NCI-H2227 treated with DMSO at 0.1 percent for 48 hours (cell line): Measurements from ENCODE around the gene AP4M1.
"Not testable (repeated sequence)": the region's sequence is repeated elsewhere in the genome, so short reads cannot be mapped to it uniquely, and the experiment has no call there.

Experiments used
- DNase-seq: peaks from one replicate; lab custom pipeline; 2025; lab: John Stamatoyannopoulos, UW

Gene AP4M1

DNA sequence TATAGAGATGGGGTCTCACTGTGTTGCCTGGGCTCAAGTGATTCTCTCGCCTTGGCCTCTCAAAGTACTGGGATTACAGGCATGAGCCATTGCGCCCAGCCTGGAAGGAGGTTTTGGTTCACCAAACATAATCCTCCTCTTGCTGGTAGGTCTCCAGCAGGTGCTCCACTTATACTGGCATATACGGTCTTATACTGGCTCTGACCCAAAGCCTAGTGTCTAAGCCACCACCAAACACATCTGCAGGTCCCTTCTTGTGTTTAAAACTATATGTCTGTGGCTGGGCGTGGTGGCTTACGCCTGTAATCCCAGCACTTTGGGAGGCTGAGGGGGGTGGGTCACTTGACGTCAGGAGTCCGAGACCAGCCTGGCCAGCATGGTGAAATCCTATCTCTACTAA, 30.7 kb downstream of the AP4M1 start:
- no peak for DNase-seq

DNA sequence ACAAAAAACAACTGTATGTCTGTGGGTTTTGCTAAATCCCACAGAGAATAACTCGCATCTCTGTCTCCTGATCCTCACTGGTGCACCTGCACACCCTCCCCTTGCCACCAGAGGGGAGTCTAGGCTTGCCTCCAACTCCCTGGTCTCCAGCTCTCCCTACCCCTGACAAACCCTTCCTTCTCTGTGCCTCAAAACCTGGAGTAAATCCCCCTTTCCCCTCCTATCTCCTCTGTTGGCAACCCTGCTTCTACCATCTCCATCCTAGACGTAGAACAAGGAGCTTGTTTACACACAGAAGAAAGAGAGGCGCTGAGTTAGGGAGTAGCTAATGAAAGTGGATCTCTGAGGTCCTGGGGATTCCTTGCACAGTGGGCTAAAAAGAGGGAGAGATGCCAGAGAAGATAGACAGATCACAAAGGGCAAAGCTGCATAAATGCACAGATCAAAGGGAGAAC, 31.3 kb downstream of the AP4M1 start:
- peak; percentile 63 for DNase-seq

DNA sequence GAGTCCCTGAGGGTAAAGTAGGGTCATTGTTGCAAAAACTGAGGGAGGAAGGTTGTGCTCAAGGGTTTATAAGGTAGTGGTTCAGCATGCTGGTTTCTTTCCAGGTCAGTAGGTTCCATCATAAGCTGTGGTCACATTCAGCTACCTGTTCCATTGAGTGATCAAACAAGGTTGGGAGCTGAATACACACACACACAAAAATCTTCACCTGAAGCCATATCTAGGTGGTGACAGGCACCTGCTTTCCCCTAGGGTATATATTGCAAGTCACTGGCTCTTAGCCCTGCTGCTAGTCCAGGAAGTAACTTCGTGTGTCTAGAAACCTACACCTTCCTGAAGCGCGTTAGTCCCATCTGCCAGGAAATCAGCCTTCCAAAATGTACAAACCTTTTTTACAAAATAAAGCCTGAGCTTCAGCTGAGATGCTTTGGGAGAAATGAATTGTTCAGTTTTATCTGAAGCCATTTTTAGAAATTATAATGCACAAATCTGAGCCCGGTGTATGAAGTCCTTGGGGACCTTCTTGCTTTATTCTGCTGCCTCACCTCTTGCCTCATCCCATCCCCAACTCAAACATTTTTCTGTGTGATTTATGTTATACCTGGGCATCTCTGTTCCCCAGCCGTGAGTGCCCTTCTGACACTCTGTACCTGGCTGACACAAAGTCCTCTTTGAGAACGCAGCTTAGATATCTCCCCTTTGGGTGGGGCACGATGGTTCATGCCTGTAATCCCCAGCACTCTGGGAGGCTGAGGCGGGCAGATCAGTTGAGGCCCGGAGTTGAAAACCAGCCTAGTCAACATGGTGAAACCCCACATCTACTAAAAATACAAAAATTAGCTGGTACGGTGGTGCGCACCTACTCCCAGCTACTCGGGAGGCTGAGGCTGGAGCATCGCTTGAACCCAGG, 36.7 kb downstream of the AP4M1 start:
- DNase-seq: no peak

DNA sequence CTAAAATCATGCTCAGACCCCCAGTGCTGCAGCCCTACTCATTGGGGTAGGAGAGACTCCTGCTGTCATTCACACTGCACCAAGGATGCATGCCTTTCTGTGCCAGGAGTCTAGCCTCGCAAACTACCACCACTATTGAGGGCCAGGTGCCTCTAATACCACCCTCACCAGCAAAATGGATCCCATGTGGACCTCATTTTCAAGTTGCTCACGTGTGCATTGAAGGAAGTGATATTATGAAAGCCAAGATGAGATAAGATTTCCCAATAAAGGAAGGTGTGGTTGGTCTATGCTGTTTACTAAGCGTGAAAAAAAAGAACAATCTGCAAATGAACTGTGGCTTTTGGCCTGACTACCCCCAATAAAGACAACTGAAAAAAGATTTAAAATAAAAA, 40.1 kb downstream of the AP4M1 start:
- no peak for DNase-seq

DNA sequence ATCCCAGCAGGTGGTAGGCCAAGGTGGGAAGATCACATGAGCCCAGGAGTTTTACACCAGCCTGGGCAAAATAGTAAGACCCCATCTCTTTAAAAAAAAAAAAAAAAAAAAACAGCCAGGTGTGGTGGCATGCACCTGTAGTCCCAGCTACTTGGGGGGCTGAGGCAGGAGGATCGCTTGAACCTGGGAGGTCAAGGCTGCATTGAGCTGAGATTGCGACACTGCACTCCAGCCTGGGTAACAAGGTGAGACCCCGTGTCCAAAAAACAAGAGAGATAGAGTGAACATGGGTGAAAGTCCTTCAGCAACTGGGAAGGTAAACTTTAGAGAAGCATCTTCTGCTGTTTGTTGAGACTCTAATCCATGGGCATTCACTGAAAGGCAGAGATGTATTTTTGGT, 41.0 kb downstream of the AP4M1 start:
- no peak for DNase-seq

DNA sequence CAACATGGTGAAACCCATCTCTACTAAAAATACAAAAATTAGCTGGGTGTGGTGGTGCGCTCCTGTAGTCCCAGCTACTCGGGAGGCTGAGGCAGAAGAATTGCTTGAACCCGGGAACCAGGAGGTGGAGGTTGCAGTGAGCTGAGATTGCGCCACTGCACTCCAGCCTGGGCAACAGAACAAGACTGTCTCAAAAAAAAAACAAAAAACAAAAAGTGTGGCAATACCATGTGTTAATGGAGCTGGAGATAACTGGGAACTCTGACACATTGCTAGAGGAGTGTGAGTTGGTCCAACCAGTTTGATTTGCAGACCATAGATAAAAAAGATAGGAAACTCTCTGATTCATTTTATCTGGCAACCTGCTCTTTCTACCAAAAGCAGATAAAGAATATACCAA, 44.9 kb downstream of the AP4M1 start:
- DNase-seq: not testable (repeated sequence)

DNA sequence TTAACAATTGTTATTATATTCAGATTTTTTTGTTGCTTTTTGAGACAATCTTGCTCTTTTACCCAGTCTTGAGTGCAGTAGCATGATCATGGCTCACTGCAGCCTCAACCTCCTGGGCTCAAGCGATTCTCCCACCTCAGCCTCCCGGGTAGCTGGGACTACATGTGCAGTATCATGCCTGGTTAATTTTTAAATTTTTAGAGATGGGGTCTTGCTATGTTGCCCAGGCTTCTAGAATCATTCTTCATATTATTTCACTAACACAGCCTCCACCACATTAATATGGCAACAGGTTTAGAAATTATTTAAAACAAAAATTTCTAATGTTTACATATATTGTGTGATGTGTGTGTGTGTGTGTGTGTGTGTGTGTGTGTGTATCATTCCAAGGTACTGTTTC, 45.8 kb downstream of the AP4M1 start:
- no peak for DNase-seq

DNA sequence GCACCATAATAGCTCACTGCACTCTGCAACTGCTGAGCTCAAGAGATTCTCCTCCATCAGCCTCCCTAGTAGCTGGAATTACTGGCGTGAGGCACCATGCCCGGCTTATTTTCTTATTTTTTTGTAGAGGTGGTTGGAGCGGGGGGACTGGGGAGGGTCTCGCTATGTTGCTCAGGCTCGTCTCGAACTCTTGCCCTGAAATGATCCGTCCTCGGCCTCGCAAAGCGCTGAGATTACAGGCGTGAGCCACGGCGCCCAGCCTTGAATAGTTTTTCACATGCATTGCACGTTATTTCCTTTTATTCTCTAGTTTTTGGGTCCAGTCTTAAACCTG, 46.7 kb downstream of the AP4M1 start:
- DNase-seq: no peak

DNA sequence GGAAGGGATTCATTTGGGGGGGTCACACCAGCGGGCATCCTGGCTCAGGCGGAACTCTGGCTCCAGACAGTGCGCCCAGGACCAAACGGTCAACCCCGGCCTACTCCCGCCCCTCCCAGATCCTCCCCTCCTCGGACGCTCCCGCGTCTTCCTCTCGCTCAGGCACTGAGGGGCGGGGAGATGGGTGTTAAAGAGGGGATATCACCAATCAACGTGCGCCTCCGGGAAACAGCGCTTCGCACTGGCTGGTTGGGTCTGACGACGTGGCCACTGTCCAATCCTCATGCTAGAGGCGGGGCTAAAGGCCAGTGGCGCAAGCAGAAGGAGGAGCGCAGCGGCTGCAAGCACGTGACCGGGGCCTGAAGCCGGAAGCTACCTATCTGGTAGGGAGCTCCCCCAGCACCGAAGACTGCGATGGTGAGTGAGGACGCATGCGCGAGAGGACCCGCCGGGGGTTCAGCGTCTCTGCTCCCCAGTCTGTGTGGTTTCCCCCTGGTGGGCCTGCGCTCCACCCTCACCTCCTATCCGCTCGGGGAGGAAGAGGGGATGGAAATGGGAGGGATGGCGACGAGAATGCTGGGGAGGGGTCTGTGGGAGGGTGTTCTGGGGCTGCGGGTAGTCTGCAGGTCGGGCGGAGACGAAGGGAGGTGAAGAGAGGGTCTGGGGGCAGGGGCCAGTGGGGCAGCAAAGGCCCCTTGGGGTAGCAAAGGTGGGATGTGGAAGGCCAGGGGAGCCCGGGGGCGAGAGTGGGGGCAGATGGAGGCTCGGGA, 47.3 kb downstream of the AP4M1 start, which contains the start of gene LAMTOR4:
TSS of gene LAMTOR4 (plus strand) at position 360 of the 770 bp plus-strand sequence. CDS start at position 415, 55 bp downstream.
- DNase-seq: peak; percentile 99

DNA sequence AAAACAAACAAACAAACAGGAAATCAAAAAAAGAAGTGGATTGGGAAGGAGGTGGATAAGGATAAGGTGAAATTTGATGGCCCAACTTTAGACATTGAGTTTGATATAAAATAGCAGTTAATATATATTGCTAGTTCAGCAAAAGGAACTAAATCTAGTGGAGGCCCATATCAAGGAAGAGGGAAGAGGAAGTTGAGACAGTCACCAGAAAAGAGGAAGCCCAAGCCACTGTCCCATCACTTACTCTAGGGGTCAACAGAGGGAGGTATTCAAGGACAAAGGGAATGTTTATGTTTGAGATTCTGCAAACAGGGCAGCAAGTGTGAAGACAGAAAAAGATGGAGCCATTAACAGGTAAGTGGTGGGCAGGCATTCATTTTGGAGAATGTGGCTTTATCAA, 51.0 kb downstream of the AP4M1 start:
- no peak for DNase-seq

DNA sequence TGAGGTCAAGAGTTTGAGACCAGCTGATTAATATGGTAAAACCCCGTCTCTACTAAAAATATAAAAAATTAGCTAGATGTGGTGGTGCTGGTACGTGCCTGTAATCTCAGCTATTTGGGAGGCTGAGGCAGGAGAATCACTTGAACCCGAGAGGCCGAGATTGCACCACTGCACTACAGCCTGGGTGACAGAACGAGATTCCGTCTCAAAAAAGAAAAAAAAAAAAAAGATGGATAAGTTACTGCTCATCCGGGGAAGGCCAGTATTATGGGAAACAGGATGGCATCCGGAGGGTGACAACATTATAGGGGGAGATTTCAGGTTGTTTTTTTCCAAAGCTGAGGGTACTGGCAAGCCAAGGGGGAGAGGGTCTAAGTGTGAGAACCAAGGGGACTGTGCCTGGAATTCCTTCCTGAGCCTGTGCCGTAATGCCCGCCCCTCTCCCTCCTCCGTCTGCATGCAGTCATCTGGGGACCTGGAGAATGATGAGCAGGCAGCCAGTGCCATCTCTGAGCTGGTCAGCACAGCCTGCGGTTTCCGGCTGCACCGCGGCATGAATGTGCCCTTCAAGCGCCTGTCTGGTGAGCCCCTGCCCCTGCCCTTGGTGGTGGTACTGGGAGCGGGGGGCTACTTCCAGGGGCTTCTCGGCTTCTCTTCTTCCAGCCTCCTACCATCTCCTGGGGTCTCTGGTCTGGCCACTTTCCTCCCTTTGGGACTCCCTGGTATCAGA, 51.7 kb downstream of the AP4M1 start:
- DNase-seq: no peak

DNA sequence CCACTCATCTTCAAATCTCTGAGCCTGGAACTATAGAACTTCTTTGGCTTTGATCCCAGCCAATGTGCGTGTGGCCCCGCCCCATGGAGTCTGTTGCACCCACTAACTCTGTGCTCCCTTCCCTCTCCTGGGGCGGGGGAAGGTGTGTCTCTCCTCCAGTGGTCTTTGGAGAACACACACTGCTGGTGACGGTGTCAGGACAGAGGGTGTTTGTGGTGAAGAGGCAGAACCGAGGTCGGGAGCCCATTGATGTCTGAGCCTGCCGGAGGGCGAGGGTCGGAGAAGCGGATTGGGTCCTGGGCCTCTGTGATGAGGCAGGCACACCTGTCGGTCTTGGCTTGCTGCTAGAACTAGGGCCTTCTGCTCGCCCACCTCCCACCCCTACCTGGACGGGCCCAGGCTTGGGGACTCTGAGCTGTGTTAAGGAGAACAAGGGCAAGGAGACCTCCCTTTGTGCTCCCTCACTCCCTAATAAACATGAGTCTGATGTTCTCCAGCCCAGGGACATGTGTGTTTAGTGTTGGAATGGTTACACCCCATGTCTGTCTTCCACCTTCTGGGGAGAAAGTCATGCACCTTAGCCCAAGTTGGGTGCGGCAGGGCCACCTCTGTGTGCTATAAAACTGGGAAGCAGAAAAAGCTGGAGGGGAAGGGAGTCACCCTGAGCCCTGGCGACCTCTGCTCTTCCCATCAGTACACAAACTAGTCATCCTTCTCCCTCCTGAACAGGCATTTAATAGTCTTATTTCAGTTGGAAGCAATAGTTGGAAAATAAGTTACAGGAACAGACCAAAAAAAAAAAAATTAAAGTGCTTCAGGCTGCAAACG, 52.5 kb downstream of the AP4M1 start:
- no peak for DNase-seq

DNA sequence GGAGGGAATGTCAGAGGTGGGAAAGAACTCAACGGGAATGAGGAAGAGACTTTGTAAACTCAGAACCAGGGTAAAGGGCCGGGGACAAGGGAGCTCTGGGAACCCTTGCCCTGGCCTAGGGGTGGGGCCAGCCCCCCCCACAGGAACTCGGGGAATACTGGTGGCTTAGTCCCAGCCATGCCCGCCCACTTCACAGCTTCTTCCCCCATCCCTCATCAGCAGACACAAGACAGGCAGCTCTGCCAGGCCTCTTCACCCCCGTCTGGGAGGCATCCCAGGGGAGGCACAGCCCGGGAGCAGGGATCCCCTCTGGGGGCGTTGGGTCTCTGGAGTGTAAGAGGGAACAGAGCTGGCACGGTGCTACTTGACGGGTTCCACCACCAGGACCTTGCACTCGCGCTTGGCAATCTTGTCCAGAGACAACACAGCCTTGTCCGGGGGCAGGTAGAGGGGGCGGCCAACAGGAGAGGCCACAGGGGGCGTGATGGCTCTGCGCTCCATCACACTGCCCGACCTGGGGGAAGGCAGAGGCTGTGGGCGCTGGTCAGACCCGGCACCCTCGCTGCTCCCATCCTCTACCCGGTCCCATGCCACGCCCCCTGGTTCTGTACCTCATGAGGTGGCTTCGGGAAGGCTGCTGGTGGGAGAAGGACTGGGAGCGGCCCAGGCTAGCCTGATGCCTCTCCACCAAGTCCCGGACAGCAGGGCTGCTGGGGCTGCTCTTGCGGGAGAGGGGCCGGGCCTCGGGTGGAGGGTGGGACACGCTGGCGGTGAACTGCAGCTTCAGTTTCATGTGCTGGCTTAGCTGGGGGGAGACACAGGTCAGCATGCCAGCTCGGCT, 53.4 kb downstream of the AP4M1 start:
- no peak for DNase-seq

DNA sequence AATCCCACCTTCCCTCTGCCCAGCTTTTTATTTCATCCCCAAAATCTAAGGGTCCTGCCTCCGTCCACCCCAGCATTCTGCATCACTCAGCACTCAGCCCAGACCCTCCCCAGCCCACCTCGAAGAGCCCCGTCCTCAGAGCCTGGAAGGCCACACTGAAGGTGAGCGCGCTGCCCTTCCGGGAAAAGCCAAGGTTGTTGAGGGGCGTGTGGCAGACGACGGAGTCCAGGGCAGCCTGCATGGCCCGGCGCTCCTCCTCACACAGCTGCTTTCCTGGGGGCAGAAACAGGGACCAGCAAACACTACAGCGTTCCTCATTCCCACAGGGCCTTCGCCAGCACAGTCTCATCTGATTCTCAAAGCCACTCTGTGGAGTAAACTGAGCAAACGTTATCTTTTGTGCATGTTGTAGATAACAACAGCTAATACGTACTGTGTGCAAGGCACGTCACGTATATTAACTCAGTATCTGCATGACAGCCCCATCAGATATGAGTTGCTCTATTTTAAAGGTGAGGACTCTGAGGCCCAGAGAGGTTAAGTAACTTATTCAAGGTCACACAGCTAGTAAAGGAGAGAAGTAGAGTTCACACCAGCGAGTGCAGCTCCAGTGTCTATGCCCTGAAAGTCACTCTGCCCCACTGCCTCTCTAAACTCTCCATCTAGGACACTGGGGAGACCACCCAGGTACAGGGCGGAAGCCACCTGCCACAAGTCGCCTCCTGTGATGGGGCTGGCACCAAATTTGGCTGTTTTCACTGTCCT, 54.3 kb downstream of the AP4M1 start:
- no peak for DNase-seq

DNA sequence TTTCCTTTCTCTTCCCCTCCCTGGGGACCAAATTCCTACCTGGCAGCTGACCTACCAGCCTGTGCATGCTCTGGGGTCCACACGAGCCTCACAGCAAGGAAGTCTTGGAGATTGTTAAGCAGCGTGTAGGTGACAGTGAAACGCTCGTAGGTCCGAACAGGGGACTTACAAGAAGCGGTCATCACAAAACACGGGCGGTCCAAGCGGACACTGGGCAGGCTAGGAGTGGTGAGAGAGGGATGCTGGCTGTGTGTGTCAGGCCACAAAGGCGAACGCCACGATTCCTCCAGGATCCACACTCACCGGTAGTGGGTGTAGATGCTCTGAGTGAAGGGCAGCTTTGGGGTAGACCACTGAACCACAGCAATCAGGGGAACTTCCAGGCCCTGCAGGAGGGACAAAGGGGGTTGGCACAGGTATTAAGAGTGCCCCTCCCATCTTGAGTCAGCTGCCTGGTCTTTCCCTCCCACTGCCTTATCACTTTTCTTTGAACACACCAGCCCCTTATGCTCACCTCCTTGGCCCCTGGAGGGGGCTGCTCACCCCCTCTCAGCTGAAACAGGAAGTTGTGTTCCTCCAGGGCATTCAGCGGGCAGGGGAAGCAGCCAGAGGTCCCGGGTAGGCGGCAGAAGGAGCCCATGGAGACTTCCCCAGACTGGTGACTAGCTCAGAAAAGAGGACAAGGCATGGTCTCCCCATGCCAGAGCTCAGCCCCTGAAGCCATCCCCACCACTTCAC, 55.1 kb downstream of the AP4M1 start:
- DNase-seq: no peak

DNA sequence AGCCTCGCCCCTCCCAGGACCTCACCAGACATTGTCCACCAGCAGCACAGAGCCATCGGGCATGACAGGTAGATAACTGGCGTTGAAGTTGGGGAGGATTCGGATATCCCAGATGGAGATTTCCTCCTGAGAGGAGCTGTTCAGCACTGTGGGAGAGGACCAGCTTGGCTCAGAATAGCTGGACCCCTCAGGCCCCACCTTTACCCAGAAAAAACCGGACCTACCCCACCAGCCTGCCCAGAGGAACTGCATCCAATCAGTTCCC, 55.6 kb downstream of the AP4M1 start:
- DNase-seq: no peak

DNA sequence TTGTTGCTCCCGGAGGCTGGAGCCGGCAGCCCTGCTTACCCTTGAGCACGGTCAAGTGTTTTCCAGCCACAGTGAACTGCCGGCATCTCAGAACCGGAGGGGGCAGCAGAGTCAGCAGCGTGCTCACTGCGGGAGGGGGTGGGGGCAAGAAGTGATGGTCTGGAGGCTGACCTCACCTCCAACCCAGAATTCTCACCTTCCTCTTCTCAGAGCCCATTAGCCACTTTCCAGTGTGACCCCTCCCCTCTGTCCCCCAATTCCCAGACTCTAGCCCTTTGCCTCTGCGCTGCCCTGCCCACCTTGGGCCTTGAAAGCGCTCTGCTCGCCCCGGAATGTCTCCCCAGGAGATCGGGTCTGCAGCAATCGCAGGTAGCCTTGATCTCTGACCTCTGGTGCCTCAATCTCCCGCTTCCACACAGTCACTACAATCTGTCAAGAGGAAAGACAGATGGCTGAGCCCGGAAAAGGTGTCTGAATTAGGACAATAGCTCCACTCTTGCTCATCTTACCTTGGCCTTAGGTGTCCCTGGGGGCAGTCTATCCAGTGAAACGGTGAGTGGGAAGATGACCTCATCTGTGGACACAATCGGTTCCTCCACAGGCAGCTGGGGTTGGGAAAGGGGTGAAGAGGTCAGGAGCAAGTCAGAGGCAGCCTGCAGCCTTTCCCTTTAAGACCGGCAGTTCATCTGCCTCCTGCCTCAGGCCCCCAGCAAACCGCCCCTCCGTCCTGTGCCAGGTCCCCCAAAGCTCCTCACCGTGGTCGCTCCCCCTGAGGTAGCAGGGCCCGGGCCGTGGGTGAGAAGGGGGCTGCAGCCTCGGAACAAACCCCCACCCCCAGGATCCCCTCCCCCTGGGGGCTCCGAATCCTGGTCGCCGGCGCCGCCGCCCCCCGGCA, 56.1 kb downstream of the AP4M1 start:
- peak; percentile 28 for DNase-seq
